GM21423 (cell line): Measurements from ENCODE around the gene ASTN2.
"Not testable (repeated sequence)": the region's sequence is repeated elsewhere in the genome, so short reads cannot be mapped to it uniquely, and the experiment has no call there.

Experiments
- ATAC-seq: cut with Tn5 transposase; IDR thresholded peaks from one replicate; pipeline ENCODE4 v1.9.1; 2021; ENCODE audit warnings: mild to moderate bottlenecking, moderate library complexity; ENCODE audit not compliant: unreplicated experiment

The ASTN2 gene

GRCh38 chr9:117083559-117083958, 331.3 kb downstream of the ASTN2 start:
- ATAC-seq = no peak

- ATAC-seq = no peak
Measured at GRCh38 chr9:117081641-117082317, 333.1 kb downstream of the ASTN2 start.

- ATAC-seq = no peak
Measured at GRCh38 chr9:117080765-117081390, 334.0 kb downstream of the ASTN2 start.

GRCh38 chr9:117076571-117077290, 338.1 kb downstream of the ASTN2 start:
- no peak for ATAC-seq

- ATAC-seq = no peak
Measured at GRCh38 chr9:117075636-117076035, 339.2 kb downstream of the ASTN2 start.

- no peak for ATAC-seq
Measured at GRCh38 chr9:117074784-117075520, 339.9 kb downstream of the ASTN2 start.

GRCh38 chr9:117074342-117074662, 340.6 kb downstream of the ASTN2 start:
- ATAC-seq = no peak

GRCh38 chr9:117073539-117074341, 341.1 kb downstream of the ASTN2 start:
- ATAC-seq = no peak

GRCh38 chr9:117073071-117073470, 341.8 kb downstream of the ASTN2 start:
- no peak for ATAC-seq

GRCh38 chr9:117072216-117072615, 342.6 kb downstream of the ASTN2 start:
- ATAC-seq = no peak

GRCh38 chr9:117071673-117072207, 343.1 kb downstream of the ASTN2 start:
- ATAC-seq = not testable (repeated sequence)

GRCh38 chr9:117063721-117064471, 351.0 kb downstream of the ASTN2 start:
- ATAC-seq = no peak

- no peak for ATAC-seq
Measured at GRCh38 chr9:117060963-117061362, 353.9 kb downstream of the ASTN2 start.

GRCh38 chr9:117050007-117050406, 364.9 kb downstream of the ASTN2 start:
- ATAC-seq = no peak

- ATAC-seq = no peak
Measured at GRCh38 chr9:117046666-117047327, 368.1 kb downstream of the ASTN2 start.

- ATAC-seq = no peak
Measured at GRCh38 chr9:117044241-117044640, 370.6 kb downstream of the ASTN2 start.

GRCh38 chr9:117043159-117043558, 371.7 kb downstream of the ASTN2 start:
- ATAC-seq = no peak

GRCh38 chr9:117035546-117035945, 379.3 kb downstream of the ASTN2 start:
- no peak for ATAC-seq

GRCh38 chr9:117034866-117035265, 380.0 kb downstream of the ASTN2 start:
- ATAC-seq = no peak
